Nephron progenitor cell (in vitro differentiated cells): ENCODE measurements around the gene CPZ.

ENCODE experiments used
- DNase-seq: peaks from one replicate; pipeline ENCODE4 v3.0.0; 2021
- H3K27ac Mint-ChIP-seq: 2 replicates; pipeline ENCODE4 v1.8.0; 2021; ENCODE audit warnings: mild to moderate bottlenecking, moderate library complexity, mixed read lengths
- H3K27me3 Mint-ChIP-seq: 2 replicates; pipeline ENCODE4 v1.8.0; 2021; ENCODE audit warnings: mild to moderate bottlenecking, low read depth, mixed read lengths; ENCODE audit not compliant: poor library complexity
- H3K36me3 Mint-ChIP-seq: 2 replicates; pipeline ENCODE4 v1.8.0; 2021; ENCODE audit warnings: low read depth, mixed read lengths
- H3K4me1 Mint-ChIP-seq: 2 replicates; pipeline ENCODE4 v1.8.0; 2021; ENCODE audit warnings: mixed read lengths
- H3K4me3 Mint-ChIP-seq: 2 replicates; pipeline ENCODE4 v1.8.0; 2021; ENCODE audit warnings: mild to moderate bottlenecking, moderate library complexity, mixed read lengths
- H3K9me3 Mint-ChIP-seq: 2 replicates; pipeline ENCODE4 v1.8.0; 2021; ENCODE audit warnings: mild to moderate bottlenecking, moderate library complexity, mixed read lengths
- CTCF ChIP-seq: fragments of 200-600 bp; sonication (generic); IDR thresholded peaks from 2 replicates; pipeline ENCODE4 v1.5.0; 2021; ENCODE audit warnings: antibody characterized with exemption

Gene CPZ

GRCh38 chr4:8597319-8597718 lies 4.8 kb downstream of the CPZ start:
- H3K27me3 Mint-ChIP-seq: peaks cover 24% of the 10 kb centered on the region
- no peak for TF ChIP-seq CTCF
- DNase-seq: no peak
- H3K4me3 Mint-ChIP-seq: no peak overlapping the region
- no peak overlapping the region for H3K27ac Mint-ChIP-seq
- peaks cover 21% of the 10 kb centered on the region for H3K4me1 Mint-ChIP-seq
- H3K36me3 Mint-ChIP-seq: no peaks in the 10 kb centered on the region
- no peaks in the 10 kb centered on the region for H3K9me3 Mint-ChIP-seq

- H3K4me3 Mint-ChIP-seq: no peak overlapping the region
- peaks cover 22% of the 10 kb centered on the region for H3K27me3 Mint-ChIP-seq
- no peak for TF ChIP-seq CTCF
- no peaks in the 10 kb centered on the region for H3K9me3 Mint-ChIP-seq
- H3K4me1 Mint-ChIP-seq: peaks cover 21% of the 10 kb centered on the region
- no peaks in the 10 kb centered on the region for H3K36me3 Mint-ChIP-seq
- no peak overlapping the region for H3K27ac Mint-ChIP-seq
- DNase-seq: no peak
Observed at GRCh38 chr4:8597791-8598190, 5.2 kb downstream of the CPZ start.

GRCh38 chr4:8598391-8599090 lies 6.0 kb downstream of the CPZ start:
- no peak for TF ChIP-seq CTCF
- DNase-seq: no peak
- no peaks in the 10 kb centered on the region for H3K36me3 Mint-ChIP-seq
- H3K4me1 Mint-ChIP-seq: peaks cover 18% of the 10 kb centered on the region
- H3K9me3 Mint-ChIP-seq: no peaks in the 10 kb centered on the region
- H3K27ac Mint-ChIP-seq: peak overlapping the region; percentile 32
- H3K27me3 Mint-ChIP-seq: peaks cover 14% of the 10 kb centered on the region
- H3K4me3 Mint-ChIP-seq: no peak overlapping the region

- H3K9me3 Mint-ChIP-seq: no peaks in the 10 kb centered on the region
- no peak for DNase-seq
- TF ChIP-seq CTCF: no peak
- H3K36me3 Mint-ChIP-seq: no peaks in the 10 kb centered on the region
- H3K27ac Mint-ChIP-seq: no peak overlapping the region
- no peak overlapping the region for H3K4me3 Mint-ChIP-seq
- H3K4me1 Mint-ChIP-seq: peaks cover 12% of the 10 kb centered on the region
- peaks cover 9% of the 10 kb centered on the region for H3K27me3 Mint-ChIP-seq
Observed at GRCh38 chr4:8599091-8599460, 6.5 kb downstream of the CPZ start.

GRCh38 chr4:8599657-8600056 lies 7.1 kb downstream of the CPZ start:
- Mint-ChIP-seq H3K4me1 (peaks cover 7% of the 10 kb centered on the region), H3K9me3 (no peaks in the 10 kb centered on the region), H3K27me3 (peaks cover 4% of the 10 kb centered on the region), H3K4me3 (no peak overlapping the region), H3K36me3 (no peaks in the 10 kb centered on the region), H3K27ac (no peak overlapping the region)
- no peak for TF ChIP-seq CTCF
- no peak for DNase-seq

GRCh38 chr4:8600266-8600665 lies 7.7 kb downstream of the CPZ start:
- Mint-ChIP-seq H3K4me3 (no peak overlapping the region), H3K27me3 (peaks cover 4% of the 10 kb centered on the region), H3K27ac (no peak overlapping the region), H3K36me3 (no peaks in the 10 kb centered on the region), H3K9me3 (no peaks in the 10 kb centered on the region), H3K4me1 (peaks cover 7% of the 10 kb centered on the region)
- no peak for DNase-seq
- TF ChIP-seq CTCF: no peak
